Esophagus squamous epithelium (tissue), 4 donors: ENCODE data around the gene MAP2K7.

Experiments
- POLR2A ChIP-seq, 4 donors: fragments of 450-650 bp; IDR thresholded peaks; one replicate each; pipeline ENCODE4 v1.6.1; 2017; ENCODE audit warnings: antibody characterized with exemption in 4 of 4, mild to moderate bottlenecking in 4 of 4, moderate library complexity in 3 of 4
- TF ChIP-seq, protein P1 (sequence below), 6 experiments: fragments of 450-650 bp in 4 of 6; fragments of 200-600 bp in 2 of 6; sonication (generic) in 2 of 6; IDR thresholded peaks; one replicate each; pipeline ENCODE4 v1.5.1; 2016 to 2019; ENCODE audit warnings: antibody characterized with exemption in 6 of 6, mild to moderate bottlenecking in 4 of 6, moderate library complexity in 4 of 6

DNA sequence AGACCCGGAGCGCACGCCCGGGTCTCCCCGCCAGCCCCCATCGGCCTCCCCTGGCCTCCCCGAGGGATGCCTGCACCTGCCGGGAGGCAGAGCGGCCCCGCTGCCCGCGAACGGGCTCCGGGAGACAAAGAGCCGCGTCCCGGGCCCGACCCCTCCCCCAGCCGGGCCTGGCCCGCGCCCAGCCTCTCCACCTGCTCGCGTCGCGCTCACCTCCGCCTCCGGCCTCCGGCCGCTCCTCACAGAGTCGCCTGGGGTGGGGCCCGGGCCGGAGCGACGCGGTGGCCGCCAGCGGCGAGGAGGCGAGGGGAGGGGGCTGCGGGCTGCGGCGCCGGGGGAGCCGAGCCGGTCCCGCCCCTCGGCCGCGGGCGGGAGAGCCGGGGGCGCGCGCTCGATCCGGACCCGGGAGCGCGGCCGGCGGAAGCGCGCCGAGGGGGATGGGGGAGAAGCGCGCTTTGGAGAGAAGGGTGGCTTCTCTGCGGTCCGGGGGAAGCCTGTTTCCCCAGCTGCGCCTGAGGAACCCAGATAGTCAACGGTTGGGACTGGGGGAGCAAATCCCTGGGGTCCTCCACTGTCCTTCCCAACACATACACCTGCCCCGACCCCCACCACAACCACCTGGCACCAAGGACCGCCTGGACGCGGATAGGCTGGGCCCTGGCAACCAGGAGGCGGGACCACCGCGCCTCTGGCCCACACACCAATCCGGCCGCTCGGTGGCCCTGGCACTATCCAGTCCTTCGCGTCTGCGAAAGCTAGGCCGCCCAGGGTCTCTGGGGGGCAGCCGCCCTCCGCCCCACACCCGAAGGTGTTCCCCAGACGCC lies 29.4 kb upstream of the MAP2K7 start, which contains the start of gene PRR36:
- TF ChIP-seq, protein P1, sequence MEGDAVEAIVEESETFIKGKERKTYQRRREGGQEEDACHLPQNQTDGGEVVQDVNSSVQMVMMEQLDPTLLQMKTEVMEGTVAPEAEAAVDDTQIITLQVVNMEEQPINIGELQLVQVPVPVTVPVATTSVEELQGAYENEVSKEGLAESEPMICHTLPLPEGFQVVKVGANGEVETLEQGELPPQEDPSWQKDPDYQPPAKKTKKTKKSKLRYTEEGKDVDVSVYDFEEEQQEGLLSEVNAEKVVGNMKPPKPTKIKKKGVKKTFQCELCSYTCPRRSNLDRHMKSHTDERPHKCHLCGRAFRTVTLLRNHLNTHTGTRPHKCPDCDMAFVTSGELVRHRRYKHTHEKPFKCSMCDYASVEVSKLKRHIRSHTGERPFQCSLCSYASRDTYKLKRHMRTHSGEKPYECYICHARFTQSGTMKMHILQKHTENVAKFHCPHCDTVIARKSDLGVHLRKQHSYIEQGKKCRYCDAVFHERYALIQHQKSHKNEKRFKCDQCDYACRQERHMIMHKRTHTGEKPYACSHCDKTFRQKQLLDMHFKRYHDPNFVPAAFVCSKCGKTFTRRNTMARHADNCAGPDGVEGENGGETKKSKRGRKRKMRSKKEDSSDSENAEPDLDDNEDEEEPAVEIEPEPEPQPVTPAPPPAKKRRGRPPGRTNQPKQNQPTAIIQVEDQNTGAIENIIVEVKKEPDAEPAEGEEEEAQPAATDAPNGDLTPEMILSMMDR (IDR thresholded peaks at IDR 0.05), result no peak
- no peak for TF ChIP-seq POLR2A (IDR thresholded peaks at IDR 0.05)
